GM18873 (cell line): ENCODE data around the gene VLDLR.

Experiments used
- ATAC-seq: cut with Tn5 transposase; IDR thresholded peaks from one replicate; pipeline ENCODE4 v1.9.1; 2021; ENCODE audit warnings: mild to moderate bottlenecking, moderate library complexity, moderate number of reproducible peaks; ENCODE audit not compliant: unreplicated experiment, low FRiP score

VLDLR gene

DNA sequence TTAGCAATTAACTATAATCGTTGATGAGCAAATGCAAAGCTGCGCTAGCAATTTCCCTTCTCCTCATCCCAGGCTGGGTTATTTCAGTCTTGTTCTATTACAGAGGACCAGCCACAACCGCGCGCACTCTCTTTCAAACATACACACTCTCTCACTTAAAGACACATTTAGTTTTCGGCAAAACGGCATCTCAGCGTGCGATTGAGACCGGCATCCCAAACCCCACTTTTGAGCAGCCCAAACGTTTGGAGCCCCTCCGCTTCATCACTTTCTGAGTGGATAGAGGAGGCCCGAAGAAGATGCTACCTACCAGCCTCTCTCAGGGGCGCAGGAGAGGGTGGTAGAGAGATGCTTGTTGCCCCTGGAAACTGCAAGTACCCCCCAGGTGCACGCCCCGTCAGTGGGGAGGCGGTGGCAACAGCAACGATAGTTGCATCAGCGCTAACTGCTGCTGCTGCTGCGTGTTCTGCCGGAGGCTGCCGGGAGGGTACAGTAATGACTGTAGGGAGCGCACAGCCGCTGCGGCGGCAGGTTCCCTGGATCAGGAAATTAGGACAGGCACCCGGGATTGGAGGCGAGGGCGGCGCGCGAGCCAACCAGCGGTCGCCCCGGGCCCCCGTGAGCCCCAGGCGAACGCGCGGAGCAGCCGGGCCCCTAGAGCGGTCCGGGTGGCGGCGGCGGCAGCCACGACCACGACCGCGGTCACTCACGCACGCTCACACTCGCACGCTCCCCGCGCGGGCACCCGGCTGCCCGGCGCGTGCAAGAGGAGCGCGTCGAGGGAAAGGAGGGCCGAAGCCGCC is 467 bp upstream of the VLDLR start:
- ATAC-seq: peak; percentile 52

GRCh38 chr9:2622461-2623287 is 1.1 kb downstream of the VLDLR start:
- ATAC-seq: no peak

DNA sequence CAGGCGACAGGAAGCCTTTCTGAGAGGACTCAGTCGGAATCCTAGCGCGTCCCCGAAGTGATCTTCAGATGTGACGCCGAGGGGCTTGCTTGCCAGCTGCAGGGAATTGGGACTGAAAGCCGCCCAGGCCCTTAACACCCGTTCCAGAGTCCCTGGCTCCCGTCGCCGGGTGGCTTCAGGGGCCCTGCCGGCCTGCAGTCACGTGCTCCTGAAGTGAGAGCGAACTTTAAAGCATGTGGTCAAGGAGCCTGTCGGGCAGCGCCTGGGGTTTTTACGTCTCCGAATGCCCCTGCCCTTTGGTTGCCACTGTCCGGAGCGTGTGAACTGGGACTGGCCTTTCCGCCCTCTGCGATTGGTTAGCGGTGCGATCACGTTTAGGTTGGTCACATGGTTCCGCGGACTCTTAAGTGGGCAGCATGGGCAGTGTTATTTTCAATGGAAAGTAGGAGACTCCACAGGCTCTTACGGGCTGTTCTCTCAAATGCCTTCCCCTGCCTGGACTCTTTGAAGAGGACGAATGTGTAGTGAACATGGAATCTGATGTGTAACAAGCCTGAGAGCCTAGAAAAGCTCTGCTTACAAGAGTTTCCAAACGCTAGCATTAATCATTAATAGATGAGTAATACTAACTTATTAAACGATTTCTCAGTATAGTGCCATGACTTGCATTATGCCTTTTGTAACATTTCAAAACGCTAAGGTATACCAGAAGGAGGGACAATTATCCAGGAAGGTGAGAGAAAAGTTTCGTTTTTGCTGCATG is 1.9 kb downstream of the VLDLR start:
- ATAC-seq: no peak

GRCh38 chr9:2624051-2624682 is 2.6 kb downstream of the VLDLR start:
- ATAC-seq: no peak

GRCh38 chr9:2625427-2625826 is 3.8 kb downstream of the VLDLR start:
- no peak for ATAC-seq

DNA sequence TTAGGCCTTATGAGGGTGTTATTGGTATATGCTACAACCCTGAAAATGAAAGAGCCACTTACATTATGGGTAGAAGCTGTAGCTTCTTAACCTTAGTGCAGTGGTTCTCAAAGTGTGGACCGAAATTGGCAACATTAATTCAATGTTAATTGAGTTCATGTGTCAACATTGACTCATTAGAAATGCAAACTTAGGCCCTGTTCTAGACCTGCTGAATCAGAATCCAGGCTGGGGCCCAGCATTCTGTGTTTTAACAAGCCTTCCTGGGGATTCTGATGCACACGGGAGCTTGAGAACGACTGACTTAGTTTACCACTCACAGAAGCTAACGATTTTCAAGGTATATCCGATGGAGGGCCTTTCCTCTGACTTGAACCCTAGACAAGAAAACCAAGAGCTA is 7.3 kb downstream of the VLDLR start:
- ATAC-seq: no peak

GRCh38 chr9:2630158-2630557 is 8.6 kb downstream of the VLDLR start:
- no peak for ATAC-seq

GRCh38 chr9:2631263-2631662 is 9.7 kb downstream of the VLDLR start:
- ATAC-seq: no peak

- ATAC-seq: no peak
These were observed 12.6 kb downstream of the VLDLR start for GRCh38 chr9:2634153-2634552.

DNA sequence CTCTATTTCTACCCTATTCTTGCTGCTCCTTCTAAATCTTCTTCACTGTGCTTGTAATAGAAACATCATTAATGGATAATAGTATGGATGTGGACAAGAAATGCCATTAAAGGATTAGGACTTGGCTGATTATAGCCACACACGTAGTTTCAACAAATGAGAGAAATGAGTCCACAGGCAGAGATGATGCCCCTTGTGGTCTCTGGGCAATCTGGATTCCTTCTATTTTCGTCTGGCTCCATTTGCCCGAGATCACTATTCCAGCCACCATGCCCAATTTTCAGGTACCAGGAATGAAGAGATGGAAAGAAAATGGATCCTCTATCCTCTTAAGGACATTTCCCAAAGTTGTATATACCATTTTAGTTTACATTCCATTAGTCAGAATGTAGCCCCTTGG is 13.2 kb downstream of the VLDLR start:
- ATAC-seq: no peak

DNA sequence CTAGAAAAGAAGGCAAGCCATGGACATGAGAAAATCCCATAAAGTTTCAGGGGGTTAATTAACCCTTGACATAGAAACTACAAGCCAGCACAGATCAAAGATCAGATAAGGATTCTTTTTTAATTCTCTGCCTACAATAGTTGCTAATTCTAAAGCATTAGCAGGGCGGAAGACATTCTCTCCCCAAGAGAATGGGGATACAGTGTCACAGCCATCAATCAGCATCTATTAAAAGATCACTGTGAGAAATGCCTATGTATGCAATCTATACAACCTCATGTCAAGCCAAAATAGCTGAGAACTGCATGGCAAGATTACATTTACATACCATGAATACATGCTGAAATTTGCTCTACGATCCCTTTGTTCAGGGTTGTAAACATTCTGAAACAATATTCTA is 14.3 kb downstream of the VLDLR start:
- ATAC-seq: no peak

GRCh38 chr9:2637390-2637789 is 15.8 kb downstream of the VLDLR start:
- ATAC-seq: no peak

DNA sequence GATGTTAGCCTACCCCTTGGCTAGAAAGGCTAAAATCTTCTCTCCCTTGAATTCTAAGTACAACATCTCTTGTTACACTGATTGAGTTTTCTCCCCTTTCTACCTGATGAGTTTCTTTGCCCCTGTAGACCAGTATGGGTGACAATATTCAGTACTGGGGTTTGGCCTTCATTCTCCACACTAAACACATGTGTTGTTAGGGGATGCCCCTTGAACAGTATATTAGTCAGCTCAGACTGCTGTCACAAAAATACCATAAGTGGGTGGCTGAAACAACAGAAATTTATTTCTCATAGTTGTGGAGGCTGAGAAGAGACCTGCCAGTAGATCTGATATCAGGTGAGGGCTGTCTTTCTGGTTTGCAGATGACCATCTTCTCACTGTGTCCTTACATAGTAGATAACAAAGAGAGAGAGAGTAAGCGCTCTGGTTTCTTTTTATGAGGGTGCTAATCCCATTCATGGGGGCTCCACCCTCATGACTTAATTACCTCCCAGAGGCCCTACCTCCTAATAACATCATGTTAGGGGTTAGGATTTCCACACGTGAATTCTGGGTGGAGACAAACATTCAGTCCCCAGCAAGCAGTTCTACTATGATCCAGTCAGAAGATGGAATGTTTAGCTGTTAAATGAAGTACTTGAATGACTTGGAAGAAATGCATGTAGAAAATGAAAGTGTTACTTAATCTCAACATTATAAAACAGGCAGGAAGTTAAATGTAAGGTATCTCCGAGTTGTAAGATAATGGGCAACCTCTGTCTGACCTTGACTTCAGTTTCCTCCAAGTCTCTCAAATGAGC is 17.5 kb downstream of the VLDLR start:
- no peak for ATAC-seq

GRCh38 chr9:2639786-2640185 is 18.2 kb downstream of the VLDLR start:
- no peak for ATAC-seq

- ATAC-seq: no peak
These were observed 19.0 kb downstream of the VLDLR start for GRCh38 chr9:2640570-2640969.

DNA sequence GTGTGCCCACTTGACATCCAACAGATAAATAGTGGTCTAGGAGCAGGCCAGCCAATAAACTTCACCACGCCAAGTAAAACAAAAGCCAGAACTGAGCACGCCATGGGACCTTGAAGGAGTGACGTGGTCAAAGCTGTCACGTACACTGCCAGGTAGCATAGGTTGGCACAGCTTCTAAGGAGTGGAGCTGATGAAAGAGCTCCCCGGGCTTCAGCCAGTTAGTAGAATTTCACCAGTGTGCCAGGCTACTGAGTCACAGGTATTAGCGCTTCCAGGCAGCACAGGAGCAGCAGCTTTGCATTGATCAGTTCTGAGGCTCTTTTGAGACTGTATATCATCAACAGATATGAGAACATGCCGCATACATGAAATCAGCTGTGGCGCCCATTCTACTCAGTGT is 19.4 kb downstream of the VLDLR start:
- no peak for ATAC-seq

- no peak for ATAC-seq
These were observed 20.5 kb downstream of the VLDLR start for GRCh38 chr9:2642068-2642467.

DNA sequence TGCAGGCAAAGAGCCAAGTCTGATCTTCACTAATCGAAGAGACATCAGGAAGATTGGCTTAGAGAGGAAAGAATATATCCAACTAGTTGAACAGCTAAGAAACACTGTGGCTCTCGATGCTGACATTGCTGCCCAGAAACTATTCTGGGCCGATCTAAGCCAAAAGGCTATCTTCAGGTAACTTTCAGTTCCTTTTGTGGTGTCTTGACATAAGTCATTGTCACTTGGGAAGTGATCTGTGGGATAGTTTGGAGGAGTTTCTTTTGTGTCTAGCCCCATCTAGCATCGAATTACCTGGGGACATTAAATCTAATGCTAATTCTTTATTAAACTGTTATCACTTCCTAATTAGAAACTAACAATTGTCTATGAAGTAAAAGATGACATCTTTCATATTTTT is 24.0 kb downstream of the VLDLR start:
- ATAC-seq: no peak

DNA sequence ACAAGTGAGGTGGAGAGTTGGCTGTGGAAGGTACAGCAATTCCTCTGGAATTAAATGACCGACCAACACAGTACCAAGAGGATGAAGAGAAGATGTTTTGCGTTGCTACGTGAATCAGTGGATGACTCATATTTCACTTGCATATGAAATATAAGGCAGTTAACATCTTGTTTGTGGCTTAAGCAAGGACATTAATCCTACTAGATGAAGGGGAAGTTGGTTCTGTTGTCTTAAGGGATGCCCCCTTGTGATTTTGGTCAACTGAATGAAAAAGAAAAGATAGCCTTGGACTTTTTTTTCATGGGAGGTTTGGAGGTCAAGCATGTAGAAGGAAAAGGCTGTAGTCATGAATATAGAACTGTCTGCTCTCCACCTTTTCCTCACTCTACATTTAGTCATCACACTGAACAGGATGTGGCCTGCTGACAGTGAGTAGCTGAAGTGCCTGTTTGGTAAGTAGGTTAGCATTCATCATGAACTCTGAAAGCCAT is 33.9 kb downstream of the VLDLR start:
- no peak for ATAC-seq

- no peak for ATAC-seq
These were observed 35.8 kb downstream of the VLDLR start for GRCh38 chr9:2657427-2657826.
